HG02840 (cell line): ENCODE data around the gene FXYD6.

ENCODE experiments used
- ATAC-seq: cut with Tn5 transposase; IDR thresholded peaks from one replicate; pipeline ENCODE4 v1.9.1; 2021; ENCODE audit warnings: mild to moderate bottlenecking, moderate library complexity, moderate number of reproducible peaks; ENCODE audit not compliant: unreplicated experiment, low FRiP score

Gene FXYD6

GRCh38 chr11:117852309-117852708, 24.1 kb downstream of the FXYD6 start:
- no peak for ATAC-seq

GRCh38 chr11:117851852-117852251, 24.6 kb downstream of the FXYD6 start:
- no peak for ATAC-seq

- no peak for ATAC-seq
Observed at GRCh38 chr11:117851106-117851505, 25.4 kb downstream of the FXYD6 start.

- ATAC-seq = no peak
Observed at GRCh38 chr11:117849781-117850414, 26.6 kb downstream of the FXYD6 start.

GRCh38 chr11:117843666-117844484, 32.6 kb downstream of the FXYD6 start:
- ATAC-seq = no peak

GRCh38 chr11:117842131-117842941, 34.1 kb downstream of the FXYD6 start:
- ATAC-seq = no peak

- no peak for ATAC-seq
Observed at GRCh38 chr11:117841551-117842031, 34.9 kb downstream of the FXYD6 start.

- no peak for ATAC-seq
Observed at GRCh38 chr11:117840881-117841550, 35.4 kb downstream of the FXYD6 start.

- no peak for ATAC-seq
Observed at GRCh38 chr11:117839936-117840813, 36.3 kb downstream of the FXYD6 start.

GRCh38 chr11:117839380-117839881, 37.0 kb downstream of the FXYD6 start:
- no peak for ATAC-seq

- ATAC-seq = no peak
Observed at GRCh38 chr11:117838901-117839300, 37.6 kb downstream of the FXYD6 start.

GRCh38 chr11:117837791-117838190, 38.7 kb downstream of the FXYD6 start:
- ATAC-seq = no peak

- no peak for ATAC-seq
Observed at GRCh38 chr11:117837070-117837776, 39.2 kb downstream of the FXYD6 start.

- ATAC-seq = no peak
Observed at GRCh38 chr11:117836077-117836960, 40.1 kb downstream of the FXYD6 start.

- ATAC-seq = no peak
Observed at GRCh38 chr11:117835576-117835975, 40.9 kb downstream of the FXYD6 start.

GRCh38 chr11:117834838-117835443, 41.5 kb downstream of the FXYD6 start:
- no peak for ATAC-seq

GRCh38 chr11:117834068-117834810, 42.2 kb downstream of the FXYD6 start:
- ATAC-seq = no peak
